Stimulated activated effector memory CD8-positive, alpha-beta T cell treated with anti-CD3 and anti-CD28 coated beads, Interleukin-12 subunit alpha, Interleukin-12 subunit beta, amount 100 ng/mL, for 72 hours (primary cell): ENCODE measurements around the gene TSPAN9.

Experiments
- ATAC-seq: fragments of 150-1000 bp; cut with Tn5 transposase; 2 replicates; pipeline ENCODE4 v1.10.0; 2021
- DNase-seq, 2 donors: peaks; one replicate each; pipeline ENCODE4 v3.0.0; 2021 to 2022; ENCODE audit warnings: low spot score in 2 of 2
- H3K27ac Mint-ChIP-seq: one replicate; pipeline ENCODE4 v1.8.0; 2022; ENCODE audit warnings: mild to moderate bottlenecking, mixed read lengths
- H3K36me3 Mint-ChIP-seq: one replicate; pipeline ENCODE4 v1.8.0; 2022; ENCODE audit warnings: mild to moderate bottlenecking, mixed read lengths
- H3K4me1 Mint-ChIP-seq: one replicate; pipeline ENCODE4 v1.8.0; 2022; ENCODE audit warnings: mixed read lengths
- H3K4me3 Mint-ChIP-seq: one replicate; pipeline ENCODE4 v1.8.0; 2022; ENCODE audit warnings: mild to moderate bottlenecking, mixed read lengths
- H3K9me3 Mint-ChIP-seq: one replicate; pipeline ENCODE4 v1.8.0; 2022; ENCODE audit warnings: mixed read lengths

Gene TSPAN9

GRCh38 chr12:3206536-3207072, 129.4 kb downstream of the TSPAN9 start:
- DNase-seq (no peak), ATAC-seq (no peak)
- Mint-ChIP-seq H3K27ac (no peak overlapping the region), H3K4me1 (no peaks in the 10 kb centered on the region), H3K9me3 (no peaks in the 10 kb centered on the region), H3K4me3 (no peak overlapping the region), H3K36me3 (no peaks in the 10 kb centered on the region)

GRCh38 chr12:3207175-3207574, 130.0 kb downstream of the TSPAN9 start:
- Mint-ChIP-seq H3K9me3 (no peaks in the 10 kb centered on the region), H3K4me1 (no peaks in the 10 kb centered on the region), H3K36me3 (no peaks in the 10 kb centered on the region), H3K27ac (no peak overlapping the region), H3K4me3 (no peak overlapping the region)
- DNase-seq (no peak), ATAC-seq (no peak)

GRCh38 chr12:3207858-3208257, 130.7 kb downstream of the TSPAN9 start:
- no peak overlapping the region for H3K27ac Mint-ChIP-seq

GRCh38 chr12:3213188-3213587, 136.0 kb downstream of the TSPAN9 start:
- ATAC-seq (no peak), DNase-seq (no peak)
- Mint-ChIP-seq H3K4me3 (no peak overlapping the region), H3K27ac (no peak overlapping the region), H3K4me1 (no peaks in the 10 kb centered on the region), H3K9me3 (no peaks in the 10 kb centered on the region), H3K36me3 (no peaks in the 10 kb centered on the region)

More at GRCh38 chr12:3207858-3208257, 130.7 kb downstream of the TSPAN9 start:
- Mint-ChIP-seq H3K4me1 (no peaks in the 10 kb centered on the region), H3K4me3 (no peak overlapping the region), H3K36me3 (no peaks in the 10 kb centered on the region), H3K9me3 (no peaks in the 10 kb centered on the region)
- DNase-seq (no peak), ATAC-seq (peak; percentile 55)

- DNase-seq (no peak), ATAC-seq (no peak)
- H3K4me3 Mint-ChIP-seq: no peak overlapping the region
- no peak overlapping the region for H3K27ac Mint-ChIP-seq
- no peaks in the 10 kb centered on the region for H3K36me3 Mint-ChIP-seq
- H3K9me3 Mint-ChIP-seq: no peaks in the 10 kb centered on the region
- no peaks in the 10 kb centered on the region for H3K4me1 Mint-ChIP-seq
These were observed 136.6 kb downstream of the TSPAN9 start for GRCh38 chr12:3213768-3214167.

GRCh38 chr12:3214526-3215365, 137.6 kb downstream of the TSPAN9 start:
- H3K4me1 Mint-ChIP-seq: no peaks in the 10 kb centered on the region
- DNase-seq: no peak
- H3K27ac Mint-ChIP-seq: no peak overlapping the region
- H3K9me3 Mint-ChIP-seq: no peaks in the 10 kb centered on the region
- H3K36me3 Mint-ChIP-seq: no peaks in the 10 kb centered on the region
- H3K4me3 Mint-ChIP-seq: no peak overlapping the region
- ATAC-seq: no peak

- no peaks in the 10 kb centered on the region for H3K9me3 Mint-ChIP-seq
- DNase-seq (no peak), ATAC-seq (no peak)
- no peaks in the 10 kb centered on the region for H3K36me3 Mint-ChIP-seq
- no peaks in the 10 kb centered on the region for H3K4me1 Mint-ChIP-seq
- no peak overlapping the region for H3K27ac Mint-ChIP-seq
- H3K4me3 Mint-ChIP-seq: no peak overlapping the region
These were observed 138.3 kb downstream of the TSPAN9 start for GRCh38 chr12:3215410-3215975.

- ATAC-seq: no peak
- Mint-ChIP-seq H3K4me3 (no peak overlapping the region), H3K9me3 (no peaks in the 10 kb centered on the region), H3K36me3 (no peaks in the 10 kb centered on the region), H3K27ac (no peak overlapping the region), H3K4me1 (no peaks in the 10 kb centered on the region)
- no peak for DNase-seq
These were observed 138.9 kb downstream of the TSPAN9 start for GRCh38 chr12:3216097-3216496.

GRCh38 chr12:3216726-3217682, 139.8 kb downstream of the TSPAN9 start:
- no peaks in the 10 kb centered on the region for H3K4me1 Mint-ChIP-seq
- H3K36me3 Mint-ChIP-seq: no peaks in the 10 kb centered on the region
- H3K9me3 Mint-ChIP-seq: no peaks in the 10 kb centered on the region
- ATAC-seq (no peak), DNase-seq (no peak)
- no peak overlapping the region for H3K4me3 Mint-ChIP-seq
- H3K27ac Mint-ChIP-seq: peak overlapping the region; percentile 56

- Mint-ChIP-seq H3K4me3 (no peak overlapping the region), H3K9me3 (no peaks in the 10 kb centered on the region), H3K27ac (no peak overlapping the region), H3K4me1 (no peaks in the 10 kb centered on the region), H3K36me3 (no peaks in the 10 kb centered on the region)
- ATAC-seq (no peak), DNase-seq (no peak)
These were observed 140.5 kb downstream of the TSPAN9 start for GRCh38 chr12:3217683-3218079.

GRCh38 chr12:3218228-3219171, 141.3 kb downstream of the TSPAN9 start:
- no peaks in the 10 kb centered on the region for H3K9me3 Mint-ChIP-seq
- DNase-seq (no peak), ATAC-seq (no peak)
- H3K4me1 Mint-ChIP-seq: no peaks in the 10 kb centered on the region
- peak overlapping the region; percentile 21 for H3K27ac Mint-ChIP-seq
- H3K4me3 Mint-ChIP-seq: no peak overlapping the region
- no peaks in the 10 kb centered on the region for H3K36me3 Mint-ChIP-seq

- Mint-ChIP-seq H3K4me1 (no peaks in the 10 kb centered on the region), H3K4me3 (no peak overlapping the region), H3K9me3 (no peaks in the 10 kb centered on the region), H3K36me3 (no peaks in the 10 kb centered on the region), H3K27ac (no peak overlapping the region)
- ATAC-seq (no peak), DNase-seq (no peak)
These were observed 142.1 kb downstream of the TSPAN9 start for GRCh38 chr12:3219233-3219632.

GRCh38 chr12:3220382-3221321, 143.5 kb downstream of the TSPAN9 start:
- H3K27ac Mint-ChIP-seq: no peak overlapping the region
- no peaks in the 10 kb centered on the region for H3K36me3 Mint-ChIP-seq
- ATAC-seq (no peak), DNase-seq (no peak)
- no peaks in the 10 kb centered on the region for H3K9me3 Mint-ChIP-seq
- H3K4me1 Mint-ChIP-seq: no peaks in the 10 kb centered on the region
- no peak overlapping the region for H3K4me3 Mint-ChIP-seq
